HFF-Myc (cell line): ENCODE measurements around the gene AIPL1.

ENCODE experiments used
- DNase-seq: peaks from one replicate; pipeline ENCODE4 v3.0.0-alpha.2; 2011; ENCODE audit warnings: low read depth; ENCODE audit errors: extremely low read depth
- H3K4me3 ChIP-seq: replicated peaks from 2 replicates; pipeline ENCODE4 v1.5.1; 2011; ENCODE audit warnings: low read depth, mild to moderate bottlenecking, control low read depth, low read length
- TF ChIP-seq, protein P1 (sequence below): IDR thresholded peaks from 2 replicates; pipeline ENCODE4 v1.5.1; 2012; ENCODE audit warnings: mild to moderate bottlenecking, low read depth, low read length, control low read depth; ENCODE audit errors: missing control alignments

The AIPL1 gene

DNA sequence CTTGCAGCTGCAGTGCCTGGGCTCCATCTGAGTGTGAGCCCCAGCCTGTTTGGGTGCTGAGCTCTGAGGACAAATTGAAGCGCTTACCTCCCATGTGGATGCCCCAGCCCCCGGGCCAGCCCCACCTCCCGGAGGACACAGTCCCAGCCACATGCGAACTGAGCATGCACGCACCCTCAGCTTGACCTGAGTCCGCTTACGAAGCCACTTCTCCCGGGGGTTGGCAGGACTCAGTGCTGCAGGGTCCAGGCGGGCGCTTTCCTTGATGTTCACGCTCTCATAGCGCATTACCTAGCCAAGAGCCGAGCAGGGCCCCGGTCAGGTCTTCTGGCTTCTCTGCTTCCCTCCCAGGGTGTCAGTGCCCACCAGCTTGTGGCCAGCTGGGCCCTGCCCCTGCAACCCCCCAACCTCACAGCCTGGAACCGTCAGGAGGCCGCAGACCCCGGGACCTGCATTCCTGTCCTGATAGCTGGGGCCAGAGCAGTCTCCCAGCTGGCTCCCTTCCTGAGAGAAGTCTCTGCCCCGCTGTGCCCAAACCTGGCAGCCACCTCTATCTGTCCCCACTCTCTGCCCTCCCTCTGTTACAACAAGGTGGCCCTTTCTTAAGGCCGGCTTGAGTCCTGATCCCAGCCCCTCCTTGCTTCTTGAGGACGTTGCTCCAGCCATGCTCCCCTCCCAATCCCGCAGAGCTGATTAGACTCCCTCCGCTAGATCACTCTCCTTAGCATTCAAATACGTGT lies 33.3 kb upstream of the AIPL1 start:
- TF ChIP-seq, protein P1, sequence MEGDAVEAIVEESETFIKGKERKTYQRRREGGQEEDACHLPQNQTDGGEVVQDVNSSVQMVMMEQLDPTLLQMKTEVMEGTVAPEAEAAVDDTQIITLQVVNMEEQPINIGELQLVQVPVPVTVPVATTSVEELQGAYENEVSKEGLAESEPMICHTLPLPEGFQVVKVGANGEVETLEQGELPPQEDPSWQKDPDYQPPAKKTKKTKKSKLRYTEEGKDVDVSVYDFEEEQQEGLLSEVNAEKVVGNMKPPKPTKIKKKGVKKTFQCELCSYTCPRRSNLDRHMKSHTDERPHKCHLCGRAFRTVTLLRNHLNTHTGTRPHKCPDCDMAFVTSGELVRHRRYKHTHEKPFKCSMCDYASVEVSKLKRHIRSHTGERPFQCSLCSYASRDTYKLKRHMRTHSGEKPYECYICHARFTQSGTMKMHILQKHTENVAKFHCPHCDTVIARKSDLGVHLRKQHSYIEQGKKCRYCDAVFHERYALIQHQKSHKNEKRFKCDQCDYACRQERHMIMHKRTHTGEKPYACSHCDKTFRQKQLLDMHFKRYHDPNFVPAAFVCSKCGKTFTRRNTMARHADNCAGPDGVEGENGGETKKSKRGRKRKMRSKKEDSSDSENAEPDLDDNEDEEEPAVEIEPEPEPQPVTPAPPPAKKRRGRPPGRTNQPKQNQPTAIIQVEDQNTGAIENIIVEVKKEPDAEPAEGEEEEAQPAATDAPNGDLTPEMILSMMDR = no peak
- no peak overlapping the region for H3K4me3 ChIP-seq
- DNase-seq = no peak

DNA sequence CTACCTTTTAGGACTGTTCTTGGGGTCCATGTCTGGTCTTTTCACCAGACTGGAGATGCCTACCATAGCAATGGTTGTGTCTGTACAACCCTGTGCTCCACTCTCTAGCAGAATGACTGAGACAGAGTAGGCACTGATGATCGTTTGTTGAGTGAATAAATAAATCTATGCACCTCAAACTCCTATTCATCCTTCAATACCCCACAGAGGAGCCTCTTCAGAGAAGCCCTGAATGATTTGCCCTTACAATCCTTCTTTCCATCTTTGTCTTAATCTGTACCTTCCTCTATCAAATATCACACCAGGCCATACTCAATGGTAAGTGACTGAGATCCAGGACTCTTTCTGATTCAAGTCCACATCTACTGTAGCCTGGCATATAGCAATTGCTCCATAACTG lies 32.6 kb upstream of the AIPL1 start:
- no peak for DNase-seq
- TF ChIP-seq, protein P1 = no peak
- H3K4me3 ChIP-seq = no peak overlapping the region

DNA sequence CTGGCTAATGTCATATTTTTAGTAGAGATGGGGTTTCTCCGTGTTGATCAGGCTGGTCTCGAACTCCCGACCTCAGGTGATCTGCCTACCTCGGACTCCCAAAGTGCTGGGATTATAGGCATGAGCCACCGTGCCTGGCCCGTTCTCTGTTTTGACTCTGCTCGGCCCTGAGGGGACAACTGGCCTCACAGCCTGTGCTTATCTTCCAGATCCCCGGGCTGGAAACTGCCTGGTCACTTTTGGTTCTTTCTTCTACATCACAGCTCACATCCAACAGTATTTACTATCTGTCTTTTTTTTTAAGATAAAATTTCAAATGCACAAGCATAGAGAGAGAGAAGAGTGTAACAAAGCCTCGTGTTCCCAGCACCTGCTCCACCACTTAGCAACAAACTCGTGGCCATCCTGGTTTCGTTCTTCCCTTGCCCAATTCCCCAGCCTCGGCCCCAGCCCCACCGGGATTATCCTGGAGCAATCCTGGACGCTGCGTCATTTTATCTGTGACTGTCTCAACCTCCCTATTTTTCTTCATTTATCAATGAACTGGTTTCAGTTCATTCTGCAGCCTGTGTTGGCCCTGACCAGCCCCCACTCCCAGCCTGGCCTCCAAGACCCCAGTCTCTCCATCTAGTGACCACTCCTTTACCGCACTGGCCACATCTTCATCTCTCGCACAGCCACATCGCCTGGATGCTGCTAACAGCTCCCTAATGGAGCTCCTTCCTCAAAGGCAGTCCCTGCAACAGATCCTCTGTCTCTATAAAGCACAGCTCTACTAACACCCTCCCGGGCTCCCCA lies 30.5 kb upstream of the AIPL1 start:
- no peak overlapping the region for H3K4me3 ChIP-seq
- TF ChIP-seq, protein P1 = no peak
- no peak for DNase-seq

DNA sequence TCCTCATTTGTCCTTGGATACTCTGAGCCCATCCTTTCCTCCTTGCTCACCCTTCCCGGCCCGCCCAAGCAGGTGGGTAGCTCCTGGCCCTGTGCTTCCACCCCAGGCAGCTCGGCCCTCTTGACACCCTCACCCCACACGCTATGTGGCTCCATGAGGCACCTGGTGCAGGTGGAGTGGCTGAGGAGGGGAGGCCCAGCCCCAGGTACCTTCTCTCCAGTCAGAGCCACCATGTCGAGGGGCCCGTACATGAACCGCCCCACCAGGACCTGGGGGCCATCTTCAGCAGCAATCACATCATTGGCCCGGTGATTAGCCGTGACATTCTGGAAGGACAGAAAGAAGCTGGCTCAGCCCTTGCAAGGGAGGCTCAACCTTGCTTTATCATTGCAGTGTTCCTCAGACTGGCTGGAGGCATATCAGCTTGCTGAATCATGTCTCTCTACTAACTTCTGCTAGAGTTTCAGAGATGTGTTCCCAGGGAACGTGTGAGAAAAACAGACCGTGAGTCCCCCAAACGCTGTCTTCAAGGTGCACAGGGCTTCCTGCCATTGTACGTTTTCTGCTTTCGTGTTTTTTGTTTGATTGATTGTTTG lies 29.6 kb upstream of the AIPL1 start:
- H3K4me3 ChIP-seq = no peak overlapping the region
- TF ChIP-seq, protein P1 = no peak
- no peak for DNase-seq

DNA sequence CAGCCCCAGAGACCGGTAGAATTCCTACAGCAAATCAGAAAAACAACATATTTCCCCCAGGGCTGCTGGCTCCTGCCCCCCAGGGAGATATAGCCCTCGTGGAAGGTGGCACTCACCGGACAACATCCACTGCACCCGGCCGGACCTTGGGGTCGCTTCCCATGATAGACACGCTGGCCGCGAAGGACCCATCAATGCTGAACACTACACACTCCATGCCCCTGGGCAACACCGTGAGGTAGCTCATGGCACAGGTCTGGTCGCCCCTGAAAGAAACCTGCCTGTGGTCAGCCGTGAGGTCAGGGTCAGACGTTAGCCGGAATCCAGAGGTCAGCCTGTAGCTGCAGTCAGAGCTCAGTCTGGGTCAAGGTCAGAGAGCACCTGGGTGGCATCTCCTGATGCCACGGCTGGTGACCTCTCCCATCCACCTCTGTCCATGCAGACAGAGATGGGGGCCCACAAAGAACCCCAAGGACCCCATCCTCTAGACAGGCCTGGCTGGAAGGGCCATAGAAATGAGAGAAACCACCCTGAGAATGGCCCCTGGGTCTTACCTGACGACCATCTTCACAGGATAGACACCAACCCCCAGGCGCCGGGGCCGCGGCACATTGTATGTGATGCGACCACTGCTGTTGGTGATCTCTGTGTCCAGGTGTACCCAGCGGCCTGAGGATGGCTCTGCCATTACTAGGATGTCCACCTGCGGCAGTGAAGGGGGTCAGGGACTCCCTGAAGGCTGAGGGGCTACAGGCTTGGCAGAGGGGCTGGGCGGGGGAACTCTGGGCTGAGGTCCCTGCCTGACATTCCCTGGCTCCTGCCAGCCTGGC lies 28.9 kb upstream of the AIPL1 start:
- DNase-seq = no peak
- TF ChIP-seq, protein P1 = no peak
- no peak overlapping the region for H3K4me3 ChIP-seq

DNA sequence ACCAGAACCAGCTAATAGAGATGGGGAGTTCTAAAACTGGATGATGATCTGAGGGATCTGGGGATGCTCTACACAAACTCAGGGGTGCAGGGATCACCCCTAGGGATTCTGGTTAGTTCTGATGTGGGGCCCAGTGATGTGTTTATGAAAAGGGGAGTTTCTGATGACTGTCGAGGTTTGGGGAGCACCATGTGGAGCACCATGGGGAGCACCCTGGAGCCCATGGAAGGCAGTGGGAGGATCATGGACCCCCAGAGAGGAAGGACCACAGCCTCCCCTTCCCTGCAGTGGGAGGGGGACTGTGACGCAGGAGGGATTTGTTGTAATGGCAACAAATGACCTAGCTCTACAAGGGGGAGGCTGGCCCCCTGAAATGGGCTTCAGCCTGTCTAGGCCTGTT lies 27.8 kb upstream of the AIPL1 start:
- TF ChIP-seq, protein P1 = no peak
- no peak overlapping the region for H3K4me3 ChIP-seq

More for the DNA sequence above, 27.8 kb upstream of the AIPL1 start:
- no peak for DNase-seq
